Dendritic cell treated with granulocyte-macrophage colony-stimulating factor and Interleukin-4, amounts not matched to agents 40 ng/mL and 50 ng/mL, for 4 days (primary cell): ENCODE results near the gene ACTR6.

Experiments used
- H3K27ac Mint-ChIP-seq: one replicate; pipeline ENCODE4 v1.8.0; 2022; ENCODE audit warnings: mild to moderate bottlenecking, mixed read lengths
- H3K27me3 Mint-ChIP-seq: one replicate; pipeline ENCODE4 v1.8.0; 2022; ENCODE audit warnings: mild to moderate bottlenecking, mixed read lengths
- H3K36me3 Mint-ChIP-seq: one replicate; pipeline ENCODE4 v1.8.0; 2022; ENCODE audit warnings: low read depth, mixed read lengths
- H3K4me1 Mint-ChIP-seq: one replicate; pipeline ENCODE4 v1.8.0; 2022; ENCODE audit warnings: low read depth, mixed read lengths
- H3K4me3 Mint-ChIP-seq: one replicate; pipeline ENCODE4 v1.8.0; 2022; ENCODE audit warnings: mild to moderate bottlenecking, moderate library complexity, mixed read lengths
- H3K9me3 Mint-ChIP-seq: one replicate; pipeline ENCODE4 v1.8.0; 2022; ENCODE audit warnings: mixed read lengths
- intact Hi-C: fragments of 100-400 bp; cut with micrococcal nuclease; formaldehyde crosslinking; loops from one replicate; pipeline ENCODE4 v1.15.0; 2022

The ACTR6 gene

GRCh38 chr12:100189636-100190394 lies 10.8 kb upstream of the ACTR6 start:
- no peak overlapping the region for H3K4me3 Mint-ChIP-seq
- no peaks in the 10 kb centered on the region for H3K9me3 Mint-ChIP-seq
- no peaks in the 10 kb centered on the region for H3K27me3 Mint-ChIP-seq
- H3K27ac Mint-ChIP-seq = no peak overlapping the region
- intact Hi-C loops = no loop called here
- H3K4me1 Mint-ChIP-seq = peaks cover 15% of the 10 kb centered on the region
- no peaks in the 10 kb centered on the region for H3K36me3 Mint-ChIP-seq

GRCh38 chr12:100193085-100193484 lies 7.5 kb upstream of the ACTR6 start:
- intact Hi-C loops = no loop called here
- H3K27me3 Mint-ChIP-seq = no peaks in the 10 kb centered on the region
- no peaks in the 10 kb centered on the region for H3K9me3 Mint-ChIP-seq
- peaks cover 10% of the 10 kb centered on the region for H3K4me1 Mint-ChIP-seq
- no peak overlapping the region for H3K27ac Mint-ChIP-seq
- H3K4me3 Mint-ChIP-seq = no peak overlapping the region
- no peaks in the 10 kb centered on the region for H3K36me3 Mint-ChIP-seq

GRCh38 chr12:100197486-100197885 lies 3.1 kb upstream of the ACTR6 start:
- Mint-ChIP-seq H3K4me1 (peaks cover 13% of the 10 kb centered on the region), H3K27me3 (peaks cover 11% of the 10 kb centered on the region), H3K27ac (no peak overlapping the region), H3K9me3 (no peaks in the 10 kb centered on the region), H3K4me3 (no peak overlapping the region), H3K36me3 (peaks cover 14% of the 10 kb centered on the region)
- intact Hi-C loops = no loop called here

- peak overlapping the region; percentile 43 for H3K27ac Mint-ChIP-seq
- no peaks in the 10 kb centered on the region for H3K9me3 Mint-ChIP-seq
- H3K4me1 Mint-ChIP-seq = peaks cover 13% of the 10 kb centered on the region
- H3K36me3 Mint-ChIP-seq = peaks cover 20% of the 10 kb centered on the region
- H3K4me3 Mint-ChIP-seq = peak overlapping the region; percentile 90
- H3K27me3 Mint-ChIP-seq = peaks cover 11% of the 10 kb centered on the region
- intact Hi-C loops = no loop called here
Measured at GRCh38 chr12:100199023-100199346, 1.6 kb upstream of the ACTR6 start.

GRCh38 chr12:100199347-100200149 lies 1.1 kb upstream of the ACTR6 start:
- Mint-ChIP-seq H3K4me3 (peak overlapping the region; percentile 90), H3K9me3 (no peaks in the 10 kb centered on the region), H3K27me3 (peaks cover 11% of the 10 kb centered on the region), H3K36me3 (peaks cover 20% of the 10 kb centered on the region), H3K4me1 (peaks cover 13% of the 10 kb centered on the region), H3K27ac (peak overlapping the region; percentile 93)
- intact Hi-C loops = loop anchor here (2.0 to 5.0 kb wide), 2 partner anchors 57 to 67 kb away; partner anchors contain the start of genes BLTP3B, DEPDC4 and SCYL2

- Mint-ChIP-seq H3K4me3 (peak overlapping the region; percentile 90), H3K36me3 (peaks cover 29% of the 10 kb centered on the region), H3K27ac (no peak overlapping the region), H3K4me1 (peaks cover 13% of the 10 kb centered on the region), H3K27me3 (peaks cover 11% of the 10 kb centered on the region), H3K9me3 (no peaks in the 10 kb centered on the region)
- intact Hi-C loops = loop anchor here (2.0 to 5.0 kb wide), 2 partner anchors 60 to 65 kb away; partner anchors contain the start of genes BLTP3B, DEPDC4 and SCYL2
Measured at GRCh38 chr12:100201604-100202423, 1.2 kb downstream of the ACTR6 start.

- H3K4me1 Mint-ChIP-seq = no peaks in the 10 kb centered on the region
- no peaks in the 10 kb centered on the region for H3K9me3 Mint-ChIP-seq
- peaks cover 58% of the 10 kb centered on the region for H3K36me3 Mint-ChIP-seq
- intact Hi-C loops = no loop called here
- H3K27ac Mint-ChIP-seq = no peak overlapping the region
- H3K27me3 Mint-ChIP-seq = no peaks in the 10 kb centered on the region
- no peak overlapping the region for H3K4me3 Mint-ChIP-seq
Measured at GRCh38 chr12:100207311-100207710, 6.7 kb downstream of the ACTR6 start.

- peaks cover 59% of the 10 kb centered on the region for H3K36me3 Mint-ChIP-seq
- intact Hi-C loops = no loop called here
- H3K27ac Mint-ChIP-seq = no peak overlapping the region
- H3K9me3 Mint-ChIP-seq = no peaks in the 10 kb centered on the region
- no peak overlapping the region for H3K4me3 Mint-ChIP-seq
- H3K27me3 Mint-ChIP-seq = no peaks in the 10 kb centered on the region
- no peaks in the 10 kb centered on the region for H3K4me1 Mint-ChIP-seq
Measured at GRCh38 chr12:100208834-100209233, 8.2 kb downstream of the ACTR6 start.

- Mint-ChIP-seq H3K27ac (no peak overlapping the region), H3K4me3 (no peak overlapping the region), H3K27me3 (no peaks in the 10 kb centered on the region), H3K9me3 (no peaks in the 10 kb centered on the region), H3K4me1 (peaks cover 12% of the 10 kb centered on the region), H3K36me3 (peaks cover 59% of the 10 kb centered on the region)
- intact Hi-C loops = no loop called here
Measured at GRCh38 chr12:100211698-100212097, 11.1 kb downstream of the ACTR6 start.

- peaks cover 12% of the 10 kb centered on the region for H3K4me1 Mint-ChIP-seq
- no peak overlapping the region for H3K27ac Mint-ChIP-seq
- no peak overlapping the region for H3K4me3 Mint-ChIP-seq
- H3K9me3 Mint-ChIP-seq = no peaks in the 10 kb centered on the region
- peaks cover 59% of the 10 kb centered on the region for H3K36me3 Mint-ChIP-seq
- intact Hi-C loops = no loop called here
- no peaks in the 10 kb centered on the region for H3K27me3 Mint-ChIP-seq
Measured at GRCh38 chr12:100213016-100213891, 12.6 kb downstream of the ACTR6 start.

GRCh38 chr12:100214518-100214917 lies 13.9 kb downstream of the ACTR6 start:
- Mint-ChIP-seq H3K9me3 (no peaks in the 10 kb centered on the region), H3K27me3 (no peaks in the 10 kb centered on the region), H3K4me3 (peak overlapping the region; percentile 21), H3K4me1 (peaks cover 12% of the 10 kb centered on the region), H3K27ac (peak overlapping the region; percentile 69), H3K36me3 (peaks cover 51% of the 10 kb centered on the region)
- intact Hi-C loops = no loop called here

- Mint-ChIP-seq H3K4me3 (no peak overlapping the region), H3K27ac (peak overlapping the region; percentile 69), H3K27me3 (no peaks in the 10 kb centered on the region), H3K9me3 (no peaks in the 10 kb centered on the region), H3K4me1 (peaks cover 12% of the 10 kb centered on the region), H3K36me3 (peaks cover 54% of the 10 kb centered on the region)
- intact Hi-C loops = no loop called here
Measured at GRCh38 chr12:100215209-100215608, 14.6 kb downstream of the ACTR6 start.

- peaks cover 12% of the 10 kb centered on the region for H3K4me1 Mint-ChIP-seq
Measured at GRCh38 chr12:100216337-100216736, 15.7 kb downstream of the ACTR6 start.

More at GRCh38 chr12:100216337-100216736, 15.7 kb downstream of the ACTR6 start:
- H3K27ac Mint-ChIP-seq = no peak overlapping the region
- intact Hi-C loops = no loop called here
- H3K9me3 Mint-ChIP-seq = no peaks in the 10 kb centered on the region
- no peak overlapping the region for H3K4me3 Mint-ChIP-seq
- H3K27me3 Mint-ChIP-seq = no peaks in the 10 kb centered on the region
- peaks cover 49% of the 10 kb centered on the region for H3K36me3 Mint-ChIP-seq
